CD4-positive, alpha-beta T cell treated with Interleukin-6 for 4 hours (primary cell): Measurements from ENCODE around the gene PTPRO.

ENCODE experiments used
- DNase-seq: peaks from one replicate; pipeline ENCODE4 v3.0.0-alpha.2; 2020; ENCODE audit warnings: mixed read lengths

PTPRO gene

DNA sequence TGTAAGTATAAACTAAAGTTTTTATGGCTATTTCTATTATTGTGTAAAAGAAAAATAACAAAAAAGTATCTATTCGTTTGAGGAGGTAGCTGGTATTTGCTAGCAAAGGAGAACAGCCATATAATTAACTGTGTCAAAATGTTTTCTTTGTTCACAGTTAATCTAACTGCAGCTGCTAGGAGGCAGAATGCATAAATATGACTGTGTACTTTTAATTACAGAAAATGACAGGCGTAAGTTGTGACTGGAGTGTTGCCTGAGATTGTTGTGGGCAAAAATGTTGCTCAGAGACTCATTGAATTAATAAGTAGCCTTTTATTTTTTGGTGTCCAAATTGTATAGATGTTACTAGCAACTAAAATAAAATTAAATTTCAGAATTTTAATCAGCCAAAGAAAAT lies 33.5 kb downstream of the PTPRO start:
- DNase-seq, result no peak

DNA sequence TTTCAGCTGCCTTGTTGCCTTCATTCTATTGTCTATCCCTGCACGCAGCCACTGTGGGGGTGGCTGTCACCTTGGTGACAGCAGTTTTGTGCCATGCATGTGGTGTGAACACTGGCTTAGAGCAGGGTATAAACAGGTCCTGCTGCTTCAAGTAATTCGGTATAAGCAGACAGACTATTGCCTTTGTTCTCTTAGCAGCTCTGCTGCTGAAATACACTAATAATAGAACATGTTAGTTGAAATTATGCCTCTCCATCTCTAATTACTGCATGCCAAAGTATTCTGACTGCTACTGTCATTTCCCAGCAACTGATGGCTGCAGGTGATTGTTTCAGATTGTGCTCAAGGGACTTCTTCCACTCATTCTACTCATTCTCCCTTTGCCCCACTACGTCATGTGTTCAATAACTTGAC lies 34.6 kb downstream of the PTPRO start:
- no peak for DNase-seq

DNA sequence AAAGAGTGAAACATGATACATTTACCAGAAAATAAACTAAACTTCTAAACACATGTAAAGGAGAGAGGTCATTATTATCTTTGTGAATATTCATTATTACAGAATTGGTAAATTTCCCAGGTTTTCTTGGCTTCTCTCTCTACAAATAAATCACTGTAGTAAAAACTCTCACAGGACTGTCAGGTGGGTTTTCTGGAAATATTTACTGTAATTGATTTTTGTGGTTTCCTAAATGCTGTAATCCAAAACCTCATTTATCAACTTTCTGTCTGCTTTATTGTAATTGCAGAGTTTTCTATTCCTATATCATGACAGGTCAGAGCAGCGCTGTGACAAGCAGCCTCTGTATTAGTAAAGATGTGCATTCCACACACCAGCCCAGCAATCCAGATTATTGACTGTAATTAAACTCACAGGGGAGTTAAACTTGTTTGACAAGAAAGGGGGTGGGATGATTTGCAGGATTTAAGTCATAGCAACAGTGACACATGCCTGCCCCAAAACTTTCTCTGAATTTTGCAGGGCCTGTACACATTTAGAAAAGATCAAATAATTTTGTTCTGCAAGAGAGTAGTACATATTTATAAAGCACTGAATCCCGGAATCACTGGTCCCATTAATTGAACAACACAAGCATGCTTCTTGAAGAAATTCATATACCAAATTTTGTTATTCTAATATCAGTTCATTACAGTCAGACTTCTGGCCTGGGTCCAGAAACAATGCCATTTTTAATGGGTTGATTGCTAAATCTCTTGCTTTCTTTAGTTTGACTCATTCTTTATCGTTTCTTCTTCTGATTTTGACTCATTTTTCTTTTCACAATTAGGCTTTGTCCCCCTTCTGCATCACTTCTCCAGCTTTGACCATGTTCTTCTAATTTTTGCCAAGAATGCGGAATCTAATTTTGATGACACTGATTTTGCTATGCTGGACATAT lies 42.2 kb downstream of the PTPRO start:
- no peak for DNase-seq

DNA sequence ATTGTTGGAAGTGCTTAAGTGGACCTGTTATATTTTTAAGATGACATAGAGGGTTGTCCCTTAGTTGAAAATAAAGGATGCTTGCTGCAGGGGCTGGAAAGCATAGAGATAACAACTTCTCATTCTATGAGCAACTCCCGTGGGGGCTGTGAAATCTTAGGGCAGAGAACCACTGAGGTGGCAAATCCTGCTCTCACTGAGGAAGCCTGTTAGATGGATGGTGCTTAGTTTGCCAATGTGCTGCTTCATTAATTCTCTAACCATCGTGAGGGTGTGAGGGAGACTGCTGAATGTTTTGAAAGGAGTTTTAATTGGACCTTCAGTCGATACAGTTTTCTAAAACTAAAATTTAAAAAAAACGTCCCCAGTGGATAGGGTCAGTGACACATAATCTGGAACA lies 46.5 kb downstream of the PTPRO start:
- no peak for DNase-seq

DNA sequence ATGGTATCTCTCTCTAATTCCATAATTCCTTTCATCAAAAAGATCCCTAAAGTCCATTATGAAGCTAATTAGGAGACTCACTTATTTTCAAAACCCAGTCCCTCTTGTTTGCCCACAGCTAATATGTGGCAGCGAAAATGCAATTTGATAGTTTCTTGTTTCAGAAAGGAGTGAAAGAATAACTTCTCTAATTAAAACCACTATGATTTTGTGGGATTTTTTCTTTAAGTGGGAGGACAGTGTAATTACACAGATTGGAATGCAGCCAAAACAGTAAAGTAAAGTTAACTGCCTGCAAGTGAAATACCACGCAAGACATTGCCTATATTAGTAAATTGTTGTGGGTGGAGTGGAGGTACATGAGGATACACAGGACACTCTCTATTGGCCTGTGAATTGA lies 50.0 kb downstream of the PTPRO start:
- DNase-seq, result no peak

DNA sequence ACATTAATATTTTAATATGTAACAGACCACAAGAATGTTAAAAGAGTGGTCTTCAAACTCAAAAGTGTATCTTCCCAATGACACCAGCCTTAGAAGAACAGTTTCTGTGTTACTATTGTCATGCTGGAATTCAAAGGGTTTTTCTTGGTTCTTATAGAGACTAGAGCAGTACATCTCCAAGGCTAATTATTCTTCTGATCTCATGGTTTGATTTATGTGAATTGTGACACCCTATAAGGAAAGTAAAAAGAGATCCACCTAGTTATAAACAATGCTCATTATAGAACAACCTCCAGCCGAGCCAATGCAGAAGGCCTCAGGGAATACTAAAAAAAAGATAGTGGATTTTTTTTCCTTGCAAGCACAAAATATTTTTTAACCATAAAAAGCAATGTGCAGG lies 65.5 kb downstream of the PTPRO start:
- no peak for DNase-seq

DNA sequence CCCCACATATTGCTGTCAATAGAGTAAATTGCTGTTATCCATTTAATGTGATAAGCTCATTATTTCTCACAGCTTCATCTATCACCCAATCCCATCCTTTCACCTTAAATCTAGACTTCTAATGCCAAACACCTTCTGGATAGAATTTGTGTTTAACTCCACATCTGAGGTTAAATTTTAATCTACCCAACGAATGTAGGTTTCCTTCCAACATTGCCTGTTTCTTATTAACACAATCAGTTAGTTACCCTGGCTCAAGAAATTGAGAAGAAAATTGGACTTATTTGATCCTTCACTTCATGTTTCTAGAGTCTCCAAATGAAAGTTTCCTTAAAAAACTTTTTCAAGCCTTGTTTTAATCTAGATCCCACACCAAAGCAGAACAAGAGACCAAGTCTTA lies 67.3 kb downstream of the PTPRO start:
- DNase-seq, result no peak

DNA sequence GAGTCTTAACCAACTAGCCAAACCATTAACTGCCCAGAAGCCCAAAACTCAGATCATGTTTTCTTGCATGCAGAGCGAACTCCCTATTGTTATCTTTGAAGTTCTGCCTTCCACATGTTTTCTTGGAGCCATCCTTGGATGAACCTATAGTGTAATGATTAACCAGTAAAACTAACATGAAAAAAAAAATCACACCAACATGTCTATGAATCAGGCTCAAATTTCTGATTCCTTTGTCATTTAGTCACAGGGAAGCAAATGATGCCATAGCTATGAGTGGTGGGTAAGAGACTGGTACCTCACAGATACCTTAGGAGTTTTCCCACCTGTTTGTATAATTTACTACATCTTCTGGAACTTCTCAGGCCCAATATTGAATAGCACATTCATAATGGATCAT lies 70.7 kb downstream of the PTPRO start:
- no peak for DNase-seq

DNA sequence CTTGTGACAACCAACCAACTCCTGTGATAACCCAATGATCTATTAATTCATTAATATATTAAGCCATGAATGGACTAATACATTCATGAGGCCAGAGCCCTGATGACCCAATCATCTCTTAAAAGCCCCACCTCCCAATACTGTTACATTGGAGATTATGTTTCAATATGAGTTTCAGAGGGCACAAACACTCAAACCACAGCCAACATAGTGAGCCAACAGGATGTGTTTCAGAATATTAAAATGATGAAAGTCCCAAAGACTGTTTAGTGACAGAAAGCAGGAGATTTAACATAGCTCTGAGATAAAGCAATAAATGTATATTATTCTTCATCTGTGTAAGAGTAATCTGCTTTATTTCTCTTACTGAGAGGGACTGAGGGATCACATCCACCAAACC lies 71.7 kb downstream of the PTPRO start:
- no peak for DNase-seq

DNA sequence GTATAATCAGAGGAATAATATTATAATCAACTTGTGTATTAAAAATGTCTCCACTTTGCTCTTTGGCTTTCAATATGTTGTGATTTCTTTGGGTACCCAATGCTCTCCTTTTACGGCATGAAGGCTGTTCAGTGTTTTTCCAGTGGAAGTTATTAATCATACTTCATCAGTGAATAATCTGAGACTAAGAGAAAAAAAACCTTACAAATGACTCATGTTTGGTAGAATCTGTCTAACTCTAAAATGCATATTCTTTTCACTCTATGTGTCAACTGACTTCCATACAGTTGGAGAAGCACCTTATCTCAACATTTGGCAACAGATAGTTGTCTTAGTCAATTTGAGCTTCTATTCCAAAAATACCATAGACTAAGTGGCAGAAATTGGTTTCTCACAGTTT lies 82.2 kb downstream of the PTPRO start:
- no peak for DNase-seq

DNA sequence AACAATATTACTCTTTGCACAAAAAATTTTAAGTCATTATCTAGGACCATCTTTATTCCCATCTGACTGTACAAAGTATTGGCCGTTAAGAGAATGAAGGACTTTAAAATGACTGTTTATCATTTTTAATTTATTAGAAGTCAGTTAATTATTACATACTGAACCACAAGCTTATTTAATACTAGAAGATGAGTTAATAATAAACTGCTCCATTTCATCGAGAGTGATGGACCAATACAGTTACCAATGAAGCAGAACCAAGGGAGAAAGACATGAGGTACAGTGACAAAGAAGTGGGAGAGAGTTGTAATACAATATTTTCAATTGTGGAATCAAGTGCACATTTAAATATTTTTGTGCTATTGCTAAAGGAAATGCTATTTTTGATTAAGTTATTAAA lies 83.3 kb downstream of the PTPRO start:
- no peak for DNase-seq

DNA sequence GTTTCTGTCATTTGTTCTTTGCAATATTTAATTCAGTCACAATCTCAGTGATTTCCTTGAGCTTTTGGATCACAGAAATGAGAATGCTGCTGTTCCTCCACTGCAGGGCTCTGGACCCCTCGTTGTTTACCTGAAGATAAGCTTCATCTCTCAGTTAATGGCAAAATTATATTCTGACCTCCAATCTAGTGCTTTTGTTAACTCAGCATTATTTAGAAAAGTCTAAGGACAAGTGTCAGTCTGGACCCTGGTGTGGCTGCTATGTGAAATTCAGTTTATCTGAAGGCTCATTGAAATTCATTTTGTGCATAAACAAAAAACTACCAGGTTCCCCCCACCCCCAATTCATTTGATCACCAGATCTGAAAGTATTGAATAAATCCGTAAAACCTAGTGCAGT lies 84.7 kb downstream of the PTPRO start:
- no peak for DNase-seq

DNA sequence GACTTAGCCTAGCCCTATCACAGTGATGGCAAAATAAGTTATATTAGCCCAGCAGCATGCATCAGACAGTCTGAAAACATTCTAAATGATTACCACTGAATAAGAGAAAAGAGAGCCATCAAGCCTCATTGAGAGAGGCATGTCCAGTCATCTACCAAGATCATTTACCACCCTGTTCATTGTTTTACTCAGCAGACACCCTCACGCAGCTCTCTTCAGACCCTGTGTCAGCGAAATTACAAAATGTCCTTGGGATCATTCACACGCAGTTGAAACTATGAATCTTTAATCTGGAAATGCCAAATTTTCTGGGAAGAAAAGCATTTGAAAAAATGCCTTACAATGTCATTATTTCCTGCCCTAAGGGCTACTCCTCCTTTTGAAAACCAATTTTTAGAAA lies 89.5 kb downstream of the PTPRO start:
- no peak for DNase-seq

DNA sequence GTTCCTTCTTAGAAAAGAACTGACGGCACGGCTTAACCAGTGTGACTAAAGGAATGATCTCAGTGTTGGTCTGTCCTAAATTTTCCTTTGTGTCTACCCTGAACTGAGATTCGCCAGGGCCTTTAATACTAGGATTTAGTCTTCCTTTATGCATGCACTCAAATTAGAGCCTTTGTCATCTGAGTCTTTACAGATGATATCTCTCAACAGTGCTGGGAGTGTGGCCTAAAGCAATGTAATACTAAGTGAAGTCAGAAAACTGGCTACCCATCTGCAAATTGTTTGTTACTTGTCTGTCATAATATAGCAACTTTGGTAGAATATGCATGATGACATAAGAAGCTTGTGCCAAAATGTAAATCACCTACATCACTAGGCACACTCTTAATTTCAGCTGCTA lies 95.4 kb downstream of the PTPRO start:
- no peak for DNase-seq

DNA sequence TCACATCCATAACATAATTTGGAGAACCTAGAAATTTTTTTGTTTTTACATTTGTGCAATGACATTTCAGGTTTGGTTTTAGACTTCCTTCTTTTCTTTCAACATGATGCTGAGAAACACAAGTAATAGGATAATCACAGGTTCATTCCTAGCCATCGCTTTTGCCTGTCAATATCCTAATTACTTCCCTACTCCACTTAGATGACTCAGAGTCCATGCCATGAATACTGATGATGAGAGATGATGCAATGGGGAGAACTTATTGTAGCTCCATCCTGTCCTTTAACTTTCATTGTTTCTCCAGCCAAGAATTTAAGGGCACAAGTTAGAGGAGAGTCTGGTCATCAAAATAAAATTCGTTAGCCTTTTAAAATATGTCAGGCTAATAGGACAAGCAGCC lies 101.3 kb downstream of the PTPRO start:
- DNase-seq, result no peak

DNA sequence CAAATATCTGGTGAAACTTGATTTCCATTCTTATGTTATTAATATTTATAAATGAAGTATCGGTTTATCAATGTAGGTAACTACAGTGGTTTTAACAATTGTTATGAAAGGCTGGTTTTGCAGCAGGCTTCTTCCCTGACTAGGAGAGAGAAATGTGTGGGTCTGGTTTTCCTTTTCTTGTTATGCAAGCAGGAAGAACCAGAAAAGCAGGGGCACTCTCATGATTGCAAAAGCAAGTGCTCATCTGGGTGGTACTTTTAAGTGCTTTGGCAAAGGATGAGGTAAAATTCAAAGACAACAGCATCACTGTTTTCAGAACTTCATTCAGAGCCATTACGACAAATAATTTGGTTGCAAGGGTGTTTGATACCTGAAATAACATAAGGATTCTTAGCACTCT lies 105.6 kb downstream of the PTPRO start:
- DNase-seq, result no peak

DNA sequence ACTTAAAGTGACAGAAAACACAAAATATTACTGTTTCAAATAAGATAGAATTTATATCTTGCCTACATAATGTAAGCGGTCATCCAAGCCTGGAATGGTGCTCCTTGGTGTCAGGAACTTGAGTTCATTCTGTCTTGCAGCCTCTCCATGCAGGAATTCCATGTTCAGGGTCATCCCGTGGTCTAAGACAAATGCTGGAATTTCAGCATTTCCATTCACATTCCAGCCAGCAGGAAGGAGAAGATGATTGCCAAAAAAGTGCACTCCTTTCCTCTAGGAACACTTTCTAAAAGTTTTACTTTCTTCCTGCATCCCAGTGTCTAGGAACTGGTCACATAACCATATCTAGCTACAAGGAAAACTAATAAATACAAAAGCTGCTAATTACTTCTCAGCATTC lies 106.3 kb downstream of the PTPRO start:
- no peak for DNase-seq

DNA sequence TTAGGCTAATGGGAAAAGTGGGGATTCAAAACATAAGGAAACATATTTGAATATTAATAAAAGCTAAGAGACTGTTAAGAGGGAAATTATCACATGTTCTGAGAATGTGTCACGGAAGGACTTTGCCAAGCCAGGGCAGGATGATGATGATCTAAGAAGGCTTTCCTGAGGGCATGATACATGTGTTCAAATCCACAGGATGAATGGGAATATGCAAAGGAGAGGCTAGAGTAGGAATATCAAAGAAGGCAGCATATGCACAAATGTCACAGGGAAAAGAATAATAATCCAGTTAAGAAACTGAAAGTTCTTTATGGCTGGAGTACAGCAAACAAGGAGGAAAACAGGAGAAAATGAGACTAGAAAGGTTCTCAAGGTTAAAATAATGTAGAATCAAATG lies 107.0 kb downstream of the PTPRO start:
- no peak for DNase-seq

DNA sequence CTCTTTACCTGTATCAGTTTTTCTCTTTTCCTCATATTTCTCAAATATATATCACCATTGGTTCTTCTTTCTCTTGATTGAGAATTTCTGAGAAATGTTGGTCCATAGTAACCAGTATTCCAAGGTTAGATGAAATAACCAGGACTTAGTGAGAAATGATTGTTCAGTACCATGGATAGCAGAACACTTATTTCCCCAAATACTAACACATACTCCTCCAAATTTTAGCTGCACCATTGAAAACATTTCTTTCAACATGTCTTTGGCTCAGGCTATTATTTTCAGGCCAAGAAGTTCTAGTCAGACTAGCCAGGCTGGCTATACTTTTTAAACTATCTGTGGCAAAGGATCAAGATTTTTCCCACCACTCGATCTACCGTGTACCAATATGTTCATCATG lies 113.3 kb downstream of the PTPRO start:
- DNase-seq, result no peak

DNA sequence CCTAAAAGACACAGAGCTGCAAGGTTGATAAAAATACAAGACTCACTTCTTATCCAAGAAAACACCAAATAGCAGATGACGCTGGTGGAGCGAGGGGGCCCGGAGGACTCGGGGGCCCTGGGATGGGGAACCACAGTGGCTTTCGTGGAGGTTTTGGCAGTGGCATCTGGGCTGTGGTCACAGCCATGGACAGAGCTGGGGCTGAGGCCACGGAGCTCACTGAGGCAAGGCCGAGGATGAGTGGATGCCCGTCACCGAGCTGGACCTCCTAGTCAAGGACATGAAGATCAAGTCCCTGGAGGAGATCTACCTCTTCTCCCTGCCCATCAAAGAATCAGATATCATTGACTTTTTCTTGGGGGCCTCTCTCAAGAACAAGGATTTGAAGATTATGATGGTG lies 117.2 kb downstream of the PTPRO start:
- DNase-seq, result no peak

DNA sequence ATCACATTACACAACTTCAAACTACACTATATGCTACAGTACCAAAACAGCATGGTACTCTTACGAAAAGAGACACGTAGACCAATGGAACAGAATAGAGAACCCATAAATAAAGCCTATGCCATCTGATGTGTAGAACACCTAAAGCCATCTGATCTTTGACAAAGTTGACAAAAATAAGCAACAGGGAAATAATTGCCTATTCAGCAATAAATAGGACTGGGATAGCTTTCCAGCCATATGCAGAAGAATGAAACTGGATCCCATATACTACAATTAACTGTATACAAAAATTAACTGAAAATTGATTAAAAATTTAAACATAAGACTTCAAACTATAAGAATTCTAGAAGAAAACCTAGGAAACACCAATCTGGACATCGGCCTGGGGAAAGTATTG lies 120.7 kb downstream of the PTPRO start:
- DNase-seq, result no peak

DNA sequence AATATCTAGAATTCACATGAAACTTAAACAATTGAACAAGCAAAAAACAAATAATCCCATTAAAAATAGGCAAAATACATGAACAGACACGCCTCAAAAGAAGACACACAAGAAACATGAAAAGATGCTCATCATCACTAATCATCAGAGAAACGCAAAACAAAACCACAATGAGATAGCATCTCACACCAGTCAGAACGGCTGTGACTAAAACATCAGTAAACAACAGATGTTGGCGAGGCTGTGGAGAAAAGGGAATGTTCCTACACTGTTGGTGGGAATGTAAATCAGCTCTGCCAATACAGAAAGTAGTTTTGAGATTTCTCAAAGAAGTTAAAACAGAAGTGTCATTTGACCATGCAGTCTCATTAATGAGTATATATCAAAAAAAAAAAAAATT lies 121.3 kb downstream of the PTPRO start:
- DNase-seq, result no peak

DNA sequence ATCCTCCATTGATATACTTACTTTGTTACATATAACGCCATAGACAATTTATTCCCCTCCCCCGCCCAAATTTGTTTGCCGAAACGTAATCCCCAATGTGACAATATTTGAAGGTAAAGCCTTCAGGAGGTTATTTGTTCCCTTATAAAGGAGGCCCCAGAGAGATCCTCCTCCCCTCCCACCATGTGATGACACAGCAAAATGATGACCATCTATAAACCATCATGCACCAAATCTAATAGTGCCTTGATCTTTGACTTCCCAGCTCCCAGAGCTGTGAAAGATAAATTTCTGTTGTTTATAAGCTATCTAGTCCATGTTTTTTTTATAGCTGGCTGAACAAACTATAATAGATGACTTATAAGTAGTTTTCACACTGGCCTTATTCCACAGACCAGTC lies 122.2 kb downstream of the PTPRO start:
- no peak for DNase-seq

DNA sequence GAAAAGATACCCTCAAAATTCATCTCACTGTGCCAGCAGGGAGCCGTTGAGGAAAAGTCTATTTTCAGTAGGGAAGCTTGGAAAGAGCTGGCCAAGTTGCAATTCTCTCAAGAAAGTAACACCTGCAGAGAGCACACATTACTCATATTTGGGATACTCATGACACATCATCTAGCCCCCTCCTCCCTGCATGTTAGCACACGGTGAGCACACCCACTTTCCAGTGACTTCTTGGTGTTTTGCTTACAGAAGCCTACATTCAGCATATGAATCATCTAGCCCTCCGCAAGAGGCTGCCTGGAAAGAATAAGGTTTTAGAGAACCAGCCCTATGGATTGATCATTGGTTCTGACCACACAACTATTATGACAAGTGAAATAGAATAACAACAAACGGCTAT lies 124.5 kb downstream of the PTPRO start:
- DNase-seq, result no peak

DNA sequence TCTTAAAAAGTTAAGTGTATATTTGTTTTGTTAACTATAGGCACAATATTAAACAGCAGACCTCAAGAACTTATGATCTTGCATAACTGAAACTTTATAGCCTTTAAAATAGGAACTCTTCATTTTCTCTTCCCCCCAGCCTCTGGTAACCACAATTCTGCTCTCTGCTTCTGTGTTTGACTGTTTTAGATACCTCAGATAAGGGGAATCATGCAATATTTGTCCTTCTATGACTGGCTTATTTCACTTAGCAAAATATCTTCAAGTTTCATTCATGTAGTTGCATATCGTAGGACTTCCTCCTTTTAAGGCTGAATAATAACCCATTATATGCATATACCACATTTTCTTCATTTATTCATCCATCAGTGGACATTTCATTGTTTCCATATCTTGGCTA lies 131.3 kb downstream of the PTPRO start:
- DNase-seq, result no peak
